HL-60 (cell line): ENCODE measurements around the gene CDK12.
"Not testable (repeated sequence)": the region's sequence is repeated elsewhere in the genome, so short reads cannot be mapped to it uniquely, and the experiment has no call there.

Experiments
- DNase-seq, 2 experiments: peaks; one replicate each; pipeline ENCODE4 v3.0.0-alpha.2; 2010 to 2020; ENCODE audit warnings: low read depth in 1 of 2, low spot score in 1 of 2
- H3K27ac ChIP-seq: fragments of 250-450 bp; sonication (Bioruptor Pico); replicated peaks from 2 replicates; pipeline ENCODE4 v1.5.1; 2020; ENCODE audit warnings: mild to moderate bottlenecking, moderate library complexity
- H3K27me3 ChIP-seq: fragments of 250-450 bp; sonication (Bioruptor Pico); 2 replicates; pipeline ENCODE4 v1.5.1; 2021; ENCODE audit warnings: mild to moderate bottlenecking, moderate library complexity; ENCODE audit not compliant: insufficient read depth, poor library complexity, severe bottlenecking
- H3K4me3 ChIP-seq: replicated peaks from 2 replicates; pipeline ENCODE4 v1.5.1; 2011; ENCODE audit warnings: mild to moderate bottlenecking, control low read depth, low read length; ENCODE audit not compliant: insufficient read depth
- GABPA ChIP-seq: IDR thresholded peaks from 2 replicates; pipeline ENCODE4 v1.6.1; 2012; ENCODE audit warnings: low read depth
- POLR2AphosphoS5 ChIP-seq: IDR thresholded peaks from 2 replicates; pipeline ENCODE4 v1.6.1; 2012; ENCODE audit warnings: low read depth
- SPI1 ChIP-seq: IDR thresholded peaks from 2 replicates; pipeline ENCODE4 v1.6.1; 2012; ENCODE audit warnings: low read depth, mild to moderate bottlenecking, borderline replicate concordance
- TF ChIP-seq, protein P1 (sequence below): IDR thresholded peaks from 2 replicates; pipeline ENCODE4 v1.6.1; 2012; ENCODE audit warnings: low read depth; ENCODE audit not compliant: insufficient replicate concordance
- TF ChIP-seq, protein P2 (sequence below): IDR thresholded peaks from one replicate; pipeline ENCODE4 v1.5.1; 2011; ENCODE audit warnings: low read length, control low read depth, inconsistent platforms; ENCODE audit not compliant: insufficient read depth

Gene CDK12

DNA sequence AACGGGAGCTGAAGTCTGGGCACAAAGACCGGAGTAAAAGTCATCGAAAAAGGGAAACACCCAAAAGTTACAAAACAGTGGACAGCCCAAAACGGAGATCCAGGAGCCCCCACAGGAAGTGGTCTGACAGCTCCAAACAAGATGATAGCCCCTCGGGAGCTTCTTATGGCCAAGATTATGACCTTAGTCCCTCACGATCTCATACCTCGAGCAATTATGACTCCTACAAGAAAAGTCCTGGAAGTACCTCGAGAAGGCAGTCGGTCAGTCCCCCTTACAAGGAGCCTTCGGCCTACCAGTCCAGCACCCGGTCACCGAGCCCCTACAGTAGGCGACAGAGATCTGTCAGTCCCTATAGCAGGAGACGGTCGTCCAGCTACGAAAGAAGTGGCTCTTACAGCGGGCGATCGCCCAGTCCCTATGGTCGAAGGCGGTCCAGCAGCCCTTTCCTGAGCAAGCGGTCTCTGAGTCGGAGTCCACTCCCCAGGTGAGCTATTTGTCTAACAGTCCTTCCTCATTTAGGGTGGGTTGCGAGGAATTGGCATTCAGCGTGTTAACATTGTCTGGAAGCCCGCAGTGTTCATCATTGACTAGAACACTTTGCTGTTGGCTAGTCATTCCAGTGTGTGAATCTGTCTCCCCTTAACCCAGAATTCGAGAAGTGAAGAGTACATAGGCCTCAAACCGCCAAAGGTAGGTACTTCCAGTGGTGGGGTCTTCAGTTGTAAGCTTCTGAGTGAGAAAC, 1.5 kb downstream of the CDK12 start:
- Histone ChIP-seq H3K27ac (peak overlapping the region; percentile 99), H3K27me3 (no peaks in the 10 kb centered on the region), H3K4me3 (peak overlapping the region; percentile 81)
- peak in 1 of 2 experiments; percentile 23 for DNase-seq
- TF ChIP-seq, protein P1, sequence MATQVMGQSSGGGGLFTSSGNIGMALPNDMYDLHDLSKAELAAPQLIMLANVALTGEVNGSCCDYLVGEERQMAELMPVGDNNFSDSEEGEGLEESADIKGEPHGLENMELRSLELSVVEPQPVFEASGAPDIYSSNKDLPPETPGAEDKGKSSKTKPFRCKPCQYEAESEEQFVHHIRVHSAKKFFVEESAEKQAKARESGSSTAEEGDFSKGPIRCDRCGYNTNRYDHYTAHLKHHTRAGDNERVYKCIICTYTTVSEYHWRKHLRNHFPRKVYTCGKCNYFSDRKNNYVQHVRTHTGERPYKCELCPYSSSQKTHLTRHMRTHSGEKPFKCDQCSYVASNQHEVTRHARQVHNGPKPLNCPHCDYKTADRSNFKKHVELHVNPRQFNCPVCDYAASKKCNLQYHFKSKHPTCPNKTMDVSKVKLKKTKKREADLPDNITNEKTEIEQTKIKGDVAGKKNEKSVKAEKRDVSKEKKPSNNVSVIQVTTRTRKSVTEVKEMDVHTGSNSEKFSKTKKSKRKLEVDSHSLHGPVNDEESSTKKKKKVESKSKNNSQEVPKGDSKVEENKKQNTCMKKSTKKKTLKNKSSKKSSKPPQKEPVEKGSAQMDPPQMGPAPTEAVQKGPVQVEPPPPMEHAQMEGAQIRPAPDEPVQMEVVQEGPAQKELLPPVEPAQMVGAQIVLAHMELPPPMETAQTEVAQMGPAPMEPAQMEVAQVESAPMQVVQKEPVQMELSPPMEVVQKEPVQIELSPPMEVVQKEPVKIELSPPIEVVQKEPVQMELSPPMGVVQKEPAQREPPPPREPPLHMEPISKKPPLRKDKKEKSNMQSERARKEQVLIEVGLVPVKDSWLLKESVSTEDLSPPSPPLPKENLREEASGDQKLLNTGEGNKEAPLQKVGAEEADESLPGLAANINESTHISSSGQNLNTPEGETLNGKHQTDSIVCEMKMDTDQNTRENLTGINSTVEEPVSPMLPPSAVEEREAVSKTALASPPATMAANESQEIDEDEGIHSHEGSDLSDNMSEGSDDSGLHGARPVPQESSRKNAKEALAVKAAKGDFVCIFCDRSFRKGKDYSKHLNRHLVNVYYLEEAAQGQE: no peak
- TF ChIP-seq GABPA: no peak
- no peak for TF ChIP-seq POLR2AphosphoS5
- TF ChIP-seq, protein P2, sequence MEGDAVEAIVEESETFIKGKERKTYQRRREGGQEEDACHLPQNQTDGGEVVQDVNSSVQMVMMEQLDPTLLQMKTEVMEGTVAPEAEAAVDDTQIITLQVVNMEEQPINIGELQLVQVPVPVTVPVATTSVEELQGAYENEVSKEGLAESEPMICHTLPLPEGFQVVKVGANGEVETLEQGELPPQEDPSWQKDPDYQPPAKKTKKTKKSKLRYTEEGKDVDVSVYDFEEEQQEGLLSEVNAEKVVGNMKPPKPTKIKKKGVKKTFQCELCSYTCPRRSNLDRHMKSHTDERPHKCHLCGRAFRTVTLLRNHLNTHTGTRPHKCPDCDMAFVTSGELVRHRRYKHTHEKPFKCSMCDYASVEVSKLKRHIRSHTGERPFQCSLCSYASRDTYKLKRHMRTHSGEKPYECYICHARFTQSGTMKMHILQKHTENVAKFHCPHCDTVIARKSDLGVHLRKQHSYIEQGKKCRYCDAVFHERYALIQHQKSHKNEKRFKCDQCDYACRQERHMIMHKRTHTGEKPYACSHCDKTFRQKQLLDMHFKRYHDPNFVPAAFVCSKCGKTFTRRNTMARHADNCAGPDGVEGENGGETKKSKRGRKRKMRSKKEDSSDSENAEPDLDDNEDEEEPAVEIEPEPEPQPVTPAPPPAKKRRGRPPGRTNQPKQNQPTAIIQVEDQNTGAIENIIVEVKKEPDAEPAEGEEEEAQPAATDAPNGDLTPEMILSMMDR: no peak
- TF ChIP-seq SPI1: no peak

DNA sequence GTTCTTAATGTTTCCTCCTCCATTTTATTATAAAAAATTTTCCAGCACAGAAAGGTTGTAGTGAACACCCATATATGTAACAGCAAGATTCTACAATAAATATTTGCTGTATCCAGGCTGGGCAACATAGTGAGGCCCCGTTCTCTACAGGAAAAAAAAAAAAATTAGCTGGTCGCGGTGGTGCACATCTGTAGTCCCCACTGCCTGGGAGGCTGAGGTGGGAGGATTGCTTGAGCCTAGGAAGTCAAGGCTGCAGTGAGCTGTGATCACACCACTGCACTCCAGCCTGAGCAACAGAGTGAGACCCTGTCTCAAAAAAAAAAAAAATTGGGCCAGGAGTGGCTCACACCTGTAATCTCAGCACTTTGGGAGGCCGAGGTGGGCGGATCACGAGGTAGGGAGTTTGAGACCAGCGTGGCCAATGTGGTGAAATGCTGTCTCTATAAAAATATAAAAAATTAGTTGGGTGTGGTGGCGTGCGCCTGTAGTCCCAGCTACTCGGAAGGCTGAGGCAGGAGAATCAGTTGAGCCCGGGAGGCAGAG, 3.4 kb downstream of the CDK12 start:
- DNase-seq, H3K27ac ChIP-seq, H3K27me3 ChIP-seq: not testable (repeated sequence)
- peak overlapping the region; percentile 81 for H3K4me3 ChIP-seq

DNA sequence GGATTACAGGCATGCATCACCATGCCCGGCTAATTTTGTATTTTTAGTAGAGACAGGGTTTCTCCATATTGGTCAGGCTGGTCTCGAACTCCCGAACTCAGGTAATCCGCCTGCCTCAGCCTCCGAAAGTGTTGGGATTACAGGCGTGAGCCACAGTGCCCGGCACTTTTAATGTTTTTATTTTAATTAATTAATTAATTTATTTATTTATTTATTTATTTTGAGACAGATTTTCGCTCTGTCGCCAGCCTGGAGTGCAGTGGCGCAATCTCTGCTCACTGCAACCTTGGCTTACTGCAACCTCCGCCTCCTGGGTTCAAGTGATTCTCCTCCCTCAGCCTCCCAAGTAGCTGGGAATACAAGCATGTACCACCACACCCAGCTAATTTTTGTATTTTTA, 7.3 kb downstream of the CDK12 start:
- H3K27ac ChIP-seq, DNase-seq, H3K4me3 ChIP-seq, H3K27me3 ChIP-seq: not testable (repeated sequence)

DNA sequence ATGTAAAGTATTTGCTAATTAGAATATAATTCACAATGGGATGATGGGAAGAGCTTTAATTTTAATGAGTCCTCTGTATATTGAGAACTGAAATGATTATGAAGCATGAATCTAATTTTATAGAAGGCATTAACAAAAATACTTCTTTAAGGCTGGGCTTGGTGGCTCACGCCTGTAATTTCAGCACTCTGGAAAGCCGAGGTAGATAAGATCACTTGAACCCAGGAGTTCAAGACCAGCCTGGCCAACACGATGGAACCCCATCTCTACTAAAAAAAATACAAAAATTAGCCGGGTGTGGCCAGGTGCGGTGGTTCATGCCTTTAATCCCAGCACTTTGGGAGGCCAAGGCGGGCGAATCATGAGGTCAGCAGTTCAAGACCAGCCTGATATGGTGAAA, 12.0 kb downstream of the CDK12 start:
- DNase-seq: no peak
- Histone ChIP-seq H3K27ac (no peak overlapping the region), H3K27me3 (no peaks in the 10 kb centered on the region), H3K4me3 (no peak overlapping the region)
- TF ChIP-seq POLR2AphosphoS5 (no peak), SPI1 (no peak), GABPA (no peak)
- TF ChIP-seq, protein P1: peak; percentile 69
- TF ChIP-seq, protein P2: no peak

DNA sequence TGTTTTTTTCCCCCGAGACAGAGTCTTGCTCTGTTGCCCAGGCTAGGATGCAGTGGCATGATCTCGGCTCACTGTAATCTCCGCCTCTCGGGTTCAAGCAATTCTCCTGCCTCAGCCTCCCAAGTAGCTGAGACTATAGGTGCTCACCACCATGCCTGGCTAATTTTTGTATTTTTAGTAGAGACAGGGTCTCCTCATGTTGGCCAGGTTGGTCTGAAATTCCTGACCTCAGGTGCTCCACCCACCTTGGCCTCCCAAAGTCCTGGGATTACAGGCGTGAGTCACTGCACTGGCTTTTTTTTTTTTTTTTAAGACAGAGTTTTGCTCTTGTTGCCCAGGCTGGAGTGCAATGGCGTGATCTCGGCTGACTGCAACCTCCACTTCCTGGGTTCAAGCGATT, 18.3 kb downstream of the CDK12 start:
- not testable (repeated sequence) for H3K27me3 ChIP-seq, H3K27ac ChIP-seq, H3K4me3 ChIP-seq, DNase-seq
